HepG2 (cell line): ENCODE data around the gene PTPA. TPM values are rescaled to one million over a fixed set of nuclear protein-coding genes. Genes with fewer than 3 reads are reported as not detected.

Experiments used
- FOXC1 ChIP-seq: sonication (generic); formaldehyde crosslinking; IDR thresholded peaks from 2 replicates; pipeline ENCODE4 v1.8.0; 2022; ENCODE audit warnings: mild to moderate bottlenecking, missing genetic modification reagents, borderline replicate concordance
- HMG20A ChIP-seq: IDR thresholded peaks from 2 replicates; pipeline ENCODE4 v1.6.1; 2016; ENCODE audit warnings: borderline replicate concordance
- HNF4G ChIP-seq, 2 experiments: sonication (generic) in 1 of 2; formaldehyde crosslinking in 1 of 2; IDR thresholded peaks; 2 replicates each; pipeline versions ENCODE4 v1.4.0 to v1.6.1; 2011 to 2020; ENCODE audit warnings: borderline replicate concordance in 2 of 2, low read depth in 2 of 2, mild to moderate bottlenecking in 2 of 2, low read length in 1 of 2, missing genetic modification reagents in 1 of 2, moderate library complexity in 1 of 2
- HNRNPK ChIP-seq: fragments of 200-400 bp; formaldehyde crosslinking; IDR thresholded peaks from 2 replicates; pipeline ENCODE4 v1.6.1; 2018; ENCODE audit warnings: low read length, low read depth, moderate library complexity, mild to moderate bottlenecking; ENCODE audit not compliant: poor library complexity, severe bottlenecking
- JUNB ChIP-seq: sonication (generic); formaldehyde crosslinking; IDR thresholded peaks from 2 replicates; pipeline ENCODE4 v1.8.0; 2022; ENCODE audit warnings: missing genetic modification reagents, mild to moderate bottlenecking, borderline replicate concordance
- MAZ ChIP-seq, 2 experiments: sonication (generic) in 1 of 2; formaldehyde crosslinking in 1 of 2; IDR thresholded peaks; 2 replicates each; pipeline versions ENCODE4 v1.5.0 to v1.6.1; 2012 to 2020; ENCODE audit warnings: low read depth in 2 of 2, mild to moderate bottlenecking in 2 of 2, borderline replicate concordance in 1 of 2, improper control_type of control experiment in 1 of 2, low read length in 1 of 2, missing genetic modification reagents in 1 of 2, moderate library complexity in 1 of 2
- PHF8 ChIP-seq: sonication (generic); formaldehyde crosslinking; IDR thresholded peaks from 2 replicates; pipeline ENCODE4 v1.5.0; 2020; ENCODE audit warnings: missing genetic modification reagents
- POLR2A ChIP-seq, 2 experiments: IDR thresholded peaks; 2 replicates each; pipeline ENCODE4 v1.6.1; 2011; ENCODE audit warnings: low read depth in 2 of 2, low read length in 2 of 2, mild to moderate bottlenecking in 1 of 2, moderate library complexity in 1 of 2; ENCODE audit not compliant: insufficient read depth in 1 of 2
- ZFY ChIP-seq: sonication (generic); formaldehyde crosslinking; IDR thresholded peaks from 2 replicates; pipeline ENCODE4 v1.4.0; 2020; ENCODE audit warnings: missing genetic modification reagents
- ZNF230 ChIP-seq: sonication (generic); formaldehyde crosslinking; IDR thresholded peaks from 2 replicates; pipeline ENCODE4 v1.4.0; 2020; ENCODE audit warnings: mild to moderate bottlenecking, missing genetic modification reagents
- ZNF263 ChIP-seq: sonication (generic); formaldehyde crosslinking; IDR thresholded peaks from 2 replicates; pipeline ENCODE4 v1.4.0; 2020; ENCODE audit warnings: missing genetic modification reagents
- ZNF619 ChIP-seq: sonication (generic); formaldehyde crosslinking; IDR thresholded peaks from 2 replicates; pipeline ENCODE4 v1.4.0; 2020; ENCODE audit warnings: mild to moderate bottlenecking, missing genetic modification reagents
- ZNF777 ChIP-seq: sonication (generic); formaldehyde crosslinking; IDR thresholded peaks from 2 replicates; pipeline ENCODE4 v1.4.0; 2020; ENCODE audit warnings: missing genetic modification reagents
- polyA plus RNA-seq, 8 experiments: library from polyadenylated mRNA; depleted of rRNA in 3 of 8; stranded (reverse) in 7 of 8; unstranded in 1 of 8; fragments of >200 nt; fragmentation: Illumina TruSeq in 4 of 8; extraction: Trizol in 4 of 8; gene quantifications; 2 replicates each; pipeline versions ENCODE4 v1.2.1 to v1.2.3, GENCODE V29; 2011 to 2016; ENCODE audit warnings: low read depth in 4 of 8, missing spikeins in 1 of 8, mixed read lengths in 1 of 8; ENCODE audit not compliant: insufficient read depth in 1 of 8
- total RNA-seq, 5 experiments: library from RNA; depleted of rRNA; stranded (reverse); fragments of >200 nt; fragmentation: Illumina TruSeq; extraction: Trizol; gene quantifications; 2 replicates each; pipeline ENCODE4 v1.2.3, GENCODE V29; 2016; ENCODE audit warnings: low read depth in 1 of 5
- TF ChIP-seq, protein P1 (sequence below): sonication (generic); formaldehyde crosslinking; conservative IDR thresholded peaks from 2 replicates; pipeline ENCODE4 v1.4.0; 2020; ENCODE audit warnings: missing genetic modification reagents
- TF ChIP-seq, protein P2 (sequence below): sonication (generic); formaldehyde crosslinking; IDR thresholded peaks from 2 replicates; pipeline ENCODE4 v1.8.1; 2022; ENCODE audit warnings: low read depth, mild to moderate bottlenecking, missing genetic modification reagents
- TF ChIP-seq, protein P3 (sequence below): IDR thresholded peaks from 2 replicates; pipeline ENCODE4 v1.6.1; 2012; ENCODE audit warnings: inconsistent platforms
- TF ChIP-seq, protein P4 (sequence below): fragments of 450-650 bp; IDR thresholded peaks from 2 replicates; pipeline ENCODE4 v1.6.1; 2017; ENCODE audit warnings: mild to moderate bottlenecking
- TF ChIP-seq, protein P5 (sequence below): sonication (generic); formaldehyde crosslinking; IDR thresholded peaks from 2 replicates; pipeline ENCODE4 v1.4.0; 2020; ENCODE audit warnings: missing genetic modification reagents

PTPA gene
- total and polyA plus RNA-seq, 2 of the 13 experiments (the other 11 are each of a cell fraction or from before 2014, with no cell fraction given): 79.3 to 105 TPM

DNA sequence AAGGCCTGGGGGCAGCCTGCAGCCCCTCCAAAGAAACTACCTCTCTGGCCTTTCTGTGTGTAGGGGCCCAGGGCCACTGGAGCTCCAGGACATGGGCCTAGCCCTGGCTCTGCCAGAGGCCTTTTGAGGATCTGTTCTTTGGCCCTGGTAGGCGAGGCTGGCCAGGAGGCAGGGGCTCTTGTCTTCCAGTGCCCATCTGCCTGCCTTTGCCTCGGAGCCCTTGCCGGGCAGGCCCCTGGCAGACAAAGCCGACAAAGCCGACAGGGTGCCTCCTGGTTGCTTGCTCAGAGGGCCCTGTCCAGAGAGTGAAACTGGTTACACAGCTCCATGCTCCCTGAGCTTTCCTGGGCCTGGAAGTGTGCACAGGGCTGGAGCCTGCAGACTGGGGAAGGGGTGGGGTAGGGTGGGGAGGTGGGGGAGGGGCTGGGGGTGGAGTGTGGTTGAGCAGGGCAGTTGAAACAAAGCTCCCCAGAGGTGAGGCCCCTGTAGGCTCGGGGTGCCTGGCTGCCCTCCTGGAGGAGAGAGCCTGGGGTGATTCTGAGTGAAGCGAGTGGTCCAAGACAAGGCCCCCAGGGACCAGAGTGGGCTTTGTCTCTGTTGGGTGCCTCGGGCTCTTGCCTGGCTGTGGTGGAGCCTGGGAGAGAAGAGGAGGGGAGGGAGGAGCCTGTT is 29.3 kb downstream of the PTPA start (continued):
- TF ChIP-seq, protein P1, sequence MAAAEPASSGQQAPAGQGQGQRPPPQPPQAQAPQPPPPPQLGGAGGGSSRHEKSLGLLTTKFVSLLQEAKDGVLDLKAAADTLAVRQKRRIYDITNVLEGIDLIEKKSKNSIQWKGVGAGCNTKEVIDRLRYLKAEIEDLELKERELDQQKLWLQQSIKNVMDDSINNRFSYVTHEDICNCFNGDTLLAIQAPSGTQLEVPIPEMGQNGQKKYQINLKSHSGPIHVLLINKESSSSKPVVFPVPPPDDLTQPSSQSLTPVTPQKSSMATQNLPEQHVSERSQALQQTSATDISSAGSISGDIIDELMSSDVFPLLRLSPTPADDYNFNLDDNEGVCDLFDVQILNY: 0 out of 2 replicates have a peak, but pooled peaks have one; percentile 29
- TF ChIP-seq HNRNPK (peak; percentile 71), ZNF263 (CRISPR knock-in tag) (peak; percentile 44), FOXC1 (CRISPR knock-in tag) (peak; percentile 26; the same call in 1 of the 2 replicates), ZNF619 (0 out of 2 replicates have a peak, but pooled peaks have one; percentile 37), HNF4G (IDR thresholded peaks at IDR 0.05; ENCODE audit: borderline replicate concordance, low read depth, low read length) (no peak), HNF4G (CRISPR knock-in tag; IDR thresholded peaks at IDR 0.05; ENCODE audit: borderline replicate concordance, low read depth) (0 out of 2 replicates have a peak, but pooled peaks have one; percentile 30), POLR2A (IDR thresholded peaks at IDR 0.05; ENCODE audit: insufficient read depth in 1 of 2, low read depth in 2 of 2, low read length in 2 of 2) (peak in 1 of 2 experiments; percentile 59; a peak in 2 of 4 replicates), PHF8 (CRISPR knock-in tag) (peak; percentile 42), ZFY (CRISPR knock-in tag) (peak; percentile 48), ZNF777 (no peak), ZNF230 (CRISPR knock-in tag) (no peak), HMG20A (CRISPR knock-in tag) (no peak), JUNB (CRISPR knock-in tag) (no peak), MAZ (IDR thresholded peaks at IDR 0.05; ENCODE audit: borderline replicate concordance, low read depth, low read length) (no peak), MAZ (CRISPR knock-in tag; IDR thresholded peaks at IDR 0.05; ENCODE audit: low read depth) (no peak)
- TF ChIP-seq, protein P2, sequence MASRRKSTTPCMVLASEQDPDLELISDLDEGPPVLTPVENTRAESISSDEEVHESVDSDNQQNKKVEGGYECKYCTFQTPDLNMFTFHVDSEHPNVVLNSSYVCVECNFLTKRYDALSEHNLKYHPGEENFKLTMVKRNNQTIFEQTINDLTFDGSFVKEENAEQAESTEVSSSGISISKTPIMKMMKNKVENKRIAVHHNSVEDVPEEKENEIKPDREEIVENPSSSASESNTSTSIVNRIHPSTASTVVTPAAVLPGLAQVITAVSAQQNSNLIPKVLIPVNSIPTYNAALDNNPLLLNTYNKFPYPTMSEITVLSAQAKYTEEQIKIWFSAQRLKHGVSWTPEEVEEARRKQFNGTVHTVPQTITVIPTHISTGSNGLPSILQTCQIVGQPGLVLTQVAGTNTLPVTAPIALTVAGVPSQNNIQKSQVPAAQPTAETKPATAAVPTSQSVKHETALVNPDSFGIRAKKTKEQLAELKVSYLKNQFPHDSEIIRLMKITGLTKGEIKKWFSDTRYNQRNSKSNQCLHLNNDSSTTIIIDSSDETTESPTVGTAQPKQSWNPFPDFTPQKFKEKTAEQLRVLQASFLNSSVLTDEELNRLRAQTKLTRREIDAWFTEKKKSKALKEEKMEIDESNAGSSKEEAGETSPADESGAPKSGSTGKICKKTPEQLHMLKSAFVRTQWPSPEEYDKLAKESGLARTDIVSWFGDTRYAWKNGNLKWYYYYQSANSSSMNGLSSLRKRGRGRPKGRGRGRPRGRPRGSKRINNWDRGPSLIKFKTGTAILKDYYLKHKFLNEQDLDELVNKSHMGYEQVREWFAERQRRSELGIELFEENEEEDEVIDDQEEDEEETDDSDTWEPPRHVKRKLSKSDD: no peak
- TF ChIP-seq, protein P3, sequence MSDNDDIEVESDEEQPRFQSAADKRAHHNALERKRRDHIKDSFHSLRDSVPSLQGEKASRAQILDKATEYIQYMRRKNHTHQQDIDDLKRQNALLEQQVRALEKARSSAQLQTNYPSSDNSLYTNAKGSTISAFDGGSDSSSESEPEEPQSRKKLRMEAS: 0 out of 2 replicates have a peak, but pooled peaks have one; percentile 5
- TF ChIP-seq, protein P4, sequence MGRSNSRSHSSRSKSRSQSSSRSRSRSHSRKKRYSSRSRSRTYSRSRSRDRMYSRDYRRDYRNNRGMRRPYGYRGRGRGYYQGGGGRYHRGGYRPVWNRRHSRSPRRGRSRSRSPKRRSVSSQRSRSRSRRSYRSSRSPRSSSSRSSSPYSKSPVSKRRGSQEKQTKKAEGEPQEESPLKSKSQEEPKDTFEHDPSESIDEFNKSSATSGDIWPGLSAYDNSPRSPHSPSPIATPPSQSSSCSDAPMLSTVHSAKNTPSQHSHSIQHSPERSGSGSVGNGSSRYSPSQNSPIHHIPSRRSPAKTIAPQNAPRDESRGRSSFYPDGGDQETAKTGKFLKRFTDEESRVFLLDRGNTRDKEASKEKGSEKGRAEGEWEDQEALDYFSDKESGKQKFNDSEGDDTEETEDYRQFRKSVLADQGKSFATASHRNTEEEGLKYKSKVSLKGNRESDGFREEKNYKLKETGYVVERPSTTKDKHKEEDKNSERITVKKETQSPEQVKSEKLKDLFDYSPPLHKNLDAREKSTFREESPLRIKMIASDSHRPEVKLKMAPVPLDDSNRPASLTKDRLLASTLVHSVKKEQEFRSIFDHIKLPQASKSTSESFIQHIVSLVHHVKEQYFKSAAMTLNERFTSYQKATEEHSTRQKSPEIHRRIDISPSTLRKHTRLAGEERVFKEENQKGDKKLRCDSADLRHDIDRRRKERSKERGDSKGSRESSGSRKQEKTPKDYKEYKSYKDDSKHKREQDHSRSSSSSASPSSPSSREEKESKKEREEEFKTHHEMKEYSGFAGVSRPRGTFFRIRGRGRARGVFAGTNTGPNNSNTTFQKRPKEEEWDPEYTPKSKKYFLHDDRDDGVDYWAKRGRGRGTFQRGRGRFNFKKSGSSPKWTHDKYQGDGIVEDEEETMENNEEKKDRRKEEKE: no peak
- TF ChIP-seq, protein P5, sequence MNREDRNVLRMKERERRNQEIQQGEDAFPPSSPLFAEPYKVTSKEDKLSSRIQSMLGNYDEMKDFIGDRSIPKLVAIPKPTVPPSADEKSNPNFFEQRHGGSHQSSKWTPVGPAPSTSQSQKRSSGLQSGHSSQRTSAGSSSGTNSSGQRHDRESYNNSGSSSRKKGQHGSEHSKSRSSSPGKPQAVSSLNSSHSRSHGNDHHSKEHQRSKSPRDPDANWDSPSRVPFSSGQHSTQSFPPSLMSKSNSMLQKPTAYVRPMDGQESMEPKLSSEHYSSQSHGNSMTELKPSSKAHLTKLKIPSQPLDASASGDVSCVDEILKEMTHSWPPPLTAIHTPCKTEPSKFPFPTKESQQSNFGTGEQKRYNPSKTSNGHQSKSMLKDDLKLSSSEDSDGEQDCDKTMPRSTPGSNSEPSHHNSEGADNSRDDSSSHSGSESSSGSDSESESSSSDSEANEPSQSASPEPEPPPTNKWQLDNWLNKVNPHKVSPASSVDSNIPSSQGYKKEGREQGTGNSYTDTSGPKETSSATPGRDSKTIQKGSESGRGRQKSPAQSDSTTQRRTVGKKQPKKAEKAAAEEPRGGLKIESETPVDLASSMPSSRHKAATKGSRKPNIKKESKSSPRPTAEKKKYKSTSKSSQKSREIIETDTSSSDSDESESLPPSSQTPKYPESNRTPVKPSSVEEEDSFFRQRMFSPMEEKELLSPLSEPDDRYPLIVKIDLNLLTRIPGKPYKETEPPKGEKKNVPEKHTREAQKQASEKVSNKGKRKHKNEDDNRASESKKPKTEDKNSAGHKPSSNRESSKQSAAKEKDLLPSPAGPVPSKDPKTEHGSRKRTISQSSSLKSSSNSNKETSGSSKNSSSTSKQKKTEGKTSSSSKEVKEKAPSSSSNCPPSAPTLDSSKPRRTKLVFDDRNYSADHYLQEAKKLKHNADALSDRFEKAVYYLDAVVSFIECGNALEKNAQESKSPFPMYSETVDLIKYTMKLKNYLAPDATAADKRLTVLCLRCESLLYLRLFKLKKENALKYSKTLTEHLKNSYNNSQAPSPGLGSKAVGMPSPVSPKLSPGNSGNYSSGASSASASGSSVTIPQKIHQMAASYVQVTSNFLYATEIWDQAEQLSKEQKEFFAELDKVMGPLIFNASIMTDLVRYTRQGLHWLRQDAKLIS (CRISPR knock-in tag): no peak
